GM19372 (cell line): ENCODE measurements around the gene TUBB6.

Experiments
- ATAC-seq: cut with Tn5 transposase; IDR thresholded peaks from one replicate; pipeline ENCODE4 v1.9.1; 2021; ENCODE audit warnings: mild to moderate bottlenecking, low read depth, moderate library complexity; ENCODE audit not compliant: unreplicated experiment

TUBB6 gene

DNA sequence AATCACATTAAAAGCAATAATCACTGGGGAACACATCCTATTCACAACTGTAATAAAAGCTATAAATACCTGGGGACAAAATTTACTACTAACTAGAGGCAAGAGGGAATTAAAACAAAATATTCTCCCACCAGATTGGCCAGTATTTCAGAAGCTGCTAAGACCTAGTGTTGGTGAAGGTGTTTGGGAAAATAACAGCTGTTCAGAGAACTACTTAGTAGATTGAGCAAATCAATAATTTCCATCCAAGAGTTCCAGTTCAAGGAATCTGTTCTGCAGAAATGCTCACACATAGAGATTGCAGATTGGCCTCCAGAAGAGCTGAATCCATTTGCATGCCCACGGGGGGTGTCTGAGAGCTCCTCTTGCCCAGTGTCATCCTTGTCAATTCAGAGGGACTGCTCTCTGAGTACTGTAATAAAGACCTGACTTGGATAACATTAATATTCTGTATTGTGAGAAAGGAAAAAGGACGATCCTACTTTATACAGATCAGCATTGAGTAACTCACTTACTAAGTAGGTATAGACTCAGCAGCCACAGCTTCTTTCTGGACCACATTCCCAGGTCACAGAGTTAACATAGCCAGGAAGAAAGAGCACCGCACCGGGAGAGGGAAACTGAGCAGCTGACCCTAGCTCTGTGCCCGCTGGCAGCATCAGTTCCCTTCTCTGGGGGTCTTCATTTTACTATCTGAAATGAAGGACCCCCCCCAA is 5.6 kb downstream of the TUBB6 start:
- ATAC-seq: no peak

GRCh38 chr18:12314591-12315305 is 6.7 kb downstream of the TUBB6 start:
- ATAC-seq: no peak

DNA sequence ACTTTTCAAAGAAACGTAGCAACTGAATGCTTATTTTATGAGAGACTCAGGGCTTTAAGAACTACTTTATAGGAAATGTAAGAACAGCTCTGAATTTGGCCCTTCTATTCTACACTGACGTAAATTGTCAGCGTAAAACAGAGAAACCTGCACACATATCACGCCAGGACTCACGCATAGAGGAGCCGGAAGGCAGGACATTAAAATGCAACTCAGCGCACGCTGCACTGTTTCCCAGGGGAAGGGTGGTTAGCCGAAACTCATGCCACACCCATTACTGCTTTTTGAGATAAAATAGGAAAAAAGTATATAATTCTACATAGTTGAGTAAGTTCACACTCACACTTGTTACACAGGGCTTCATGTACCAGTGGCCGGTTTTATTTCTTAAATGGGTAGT is 7.4 kb downstream of the TUBB6 start:
- no peak for ATAC-seq

DNA sequence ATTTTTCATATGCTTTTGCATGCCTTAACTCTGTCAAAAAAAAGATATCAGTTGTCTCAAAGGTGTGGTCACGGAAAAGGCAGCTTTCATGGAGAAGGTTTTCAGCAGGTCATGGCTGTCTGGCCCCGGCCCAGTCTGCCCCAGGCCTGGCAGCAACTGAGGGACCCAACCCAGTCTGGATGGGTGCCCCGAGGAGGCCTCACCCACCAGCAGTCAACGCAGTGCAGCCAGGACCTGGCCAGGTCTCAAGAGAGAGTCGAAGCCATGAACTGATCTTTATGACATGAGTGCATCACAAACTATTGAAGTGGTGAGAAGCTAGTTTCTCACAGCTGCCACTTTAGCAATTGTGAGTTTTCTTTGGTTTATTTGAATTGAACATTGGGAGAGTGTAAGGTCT is 7.9 kb downstream of the TUBB6 start:
- no peak for ATAC-seq

- ATAC-seq: no peak
These were observed 9.8 kb downstream of the TUBB6 start for GRCh38 chr18:12317664-12318333.

DNA sequence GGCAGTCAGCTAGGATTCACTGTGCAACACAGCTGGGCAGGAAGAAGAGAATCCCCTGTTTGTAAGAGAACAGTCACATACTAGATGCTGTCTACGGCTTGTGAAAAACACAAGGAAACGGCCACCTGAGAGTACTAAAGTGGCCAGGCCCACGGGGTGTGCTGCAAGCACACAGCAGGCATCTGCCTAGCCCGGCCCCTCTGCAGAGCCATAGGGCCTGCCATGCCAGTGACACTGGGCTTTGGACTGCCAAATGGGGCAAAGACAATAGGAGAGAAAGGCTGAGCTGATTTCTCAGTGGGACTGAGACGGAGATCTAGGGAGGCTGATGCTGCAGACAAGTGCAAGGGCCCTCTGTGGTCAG is 10.3 kb downstream of the TUBB6 start:
- ATAC-seq: no peak

- no peak for ATAC-seq
These were observed 10.8 kb downstream of the TUBB6 start for GRCh38 chr18:12318857-12319256.

GRCh38 chr18:12321333-12321732 is 13.3 kb downstream of the TUBB6 start:
- peak; percentile 66 for ATAC-seq

GRCh38 chr18:12324991-12325725 is 17.1 kb downstream of the TUBB6 start:
- no peak for ATAC-seq

- ATAC-seq: no peak
These were observed 17.7 kb downstream of the TUBB6 start for GRCh38 chr18:12325726-12326245.

DNA sequence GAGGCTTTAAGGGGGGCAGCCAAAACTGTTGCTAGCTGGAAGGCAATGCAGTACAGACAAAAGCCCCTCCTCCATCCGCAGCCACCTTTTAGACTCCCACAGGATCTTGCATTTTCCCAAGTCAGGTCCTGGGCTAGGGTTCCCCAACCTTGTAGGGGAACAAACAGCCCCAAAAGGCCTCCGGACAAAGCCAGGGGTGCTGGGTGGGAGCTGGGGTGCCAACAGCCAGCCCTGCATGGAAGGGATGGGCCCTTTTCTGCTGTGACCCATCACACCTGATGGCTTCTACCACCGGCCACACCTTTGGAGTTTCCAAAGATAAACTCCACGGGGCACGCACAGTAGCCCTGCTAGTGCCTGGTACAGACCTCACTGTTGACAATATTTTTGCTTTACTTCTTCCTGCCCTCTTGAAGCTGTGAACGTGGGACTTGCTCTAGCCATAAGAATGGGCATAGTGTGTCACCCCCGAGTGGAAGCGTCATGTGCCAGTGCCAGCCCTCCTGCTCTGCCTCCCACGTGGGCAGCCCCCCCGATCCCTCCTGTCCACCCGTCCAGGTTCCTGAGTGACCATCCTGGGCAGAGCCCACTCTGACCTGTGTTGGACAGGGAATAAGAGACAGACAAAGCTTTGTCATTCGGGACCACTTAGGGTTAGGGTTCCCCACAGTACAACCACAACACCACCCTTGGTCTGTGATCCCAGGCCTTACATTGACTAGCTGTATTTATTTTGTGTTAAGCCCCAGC is 18.8 kb downstream of the TUBB6 start:
- no peak for ATAC-seq

GRCh38 chr18:12327510-12328178 is 19.6 kb downstream of the TUBB6 start:
- peak; percentile 59 for ATAC-seq

- no peak for ATAC-seq
These were observed 20.3 kb downstream of the TUBB6 start for GRCh38 chr18:12328179-12328823.

- no peak for ATAC-seq
These were observed 21.2 kb downstream of the TUBB6 start for GRCh38 chr18:12329125-12329698.

DNA sequence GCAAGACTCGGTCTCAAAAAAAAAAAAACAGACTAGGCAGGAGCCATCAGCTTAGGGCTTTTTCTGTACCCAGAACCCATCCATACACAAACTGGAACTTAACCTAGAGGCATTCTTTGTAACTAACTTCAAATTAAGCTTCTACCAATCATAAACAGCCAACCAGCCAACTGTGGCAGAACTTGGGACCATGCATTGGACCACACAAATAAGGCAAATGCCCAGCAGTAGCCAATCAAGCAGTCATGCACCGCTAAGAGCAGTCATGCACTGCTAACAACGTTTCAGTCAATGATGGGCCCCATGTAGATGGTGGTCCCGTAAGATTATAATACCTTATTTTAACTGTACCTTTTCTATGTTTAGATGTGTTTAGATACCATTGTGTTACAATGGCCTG is 22.7 kb downstream of the TUBB6 start:
- ATAC-seq: no peak

- ATAC-seq: no peak
These were observed 25.7 kb downstream of the TUBB6 start for GRCh38 chr18:12333506-12334290.

- no peak for ATAC-seq
These were observed 26.3 kb downstream of the TUBB6 start for GRCh38 chr18:12334366-12334808.

DNA sequence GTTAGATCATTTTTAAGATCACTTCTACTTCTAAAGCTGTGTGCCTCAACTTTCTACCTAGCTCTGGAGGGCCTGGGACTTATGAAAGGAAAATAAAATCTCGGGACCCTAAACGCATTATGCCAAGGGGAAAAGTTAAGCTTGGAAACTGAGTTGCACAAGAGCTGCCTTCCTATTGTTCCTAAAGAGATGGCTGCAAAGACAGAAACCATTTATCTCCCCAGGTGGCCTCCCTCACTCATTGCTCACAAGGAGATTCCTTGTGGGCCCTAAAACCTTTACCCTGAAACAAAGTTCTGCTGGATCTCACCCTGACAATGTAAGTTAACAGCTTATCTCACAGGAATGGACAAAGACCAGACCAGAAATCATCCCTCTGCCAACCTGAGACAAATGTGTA is 26.8 kb downstream of the TUBB6 start:
- ATAC-seq: no peak
